ENCODE data around the gene KLRB1.
"Not testable (repeated sequence)": the region's sequence is repeated elsewhere in the genome, so short reads cannot be mapped to it uniquely, and the experiment has no call there.

Gene KLRB1

DNA sequence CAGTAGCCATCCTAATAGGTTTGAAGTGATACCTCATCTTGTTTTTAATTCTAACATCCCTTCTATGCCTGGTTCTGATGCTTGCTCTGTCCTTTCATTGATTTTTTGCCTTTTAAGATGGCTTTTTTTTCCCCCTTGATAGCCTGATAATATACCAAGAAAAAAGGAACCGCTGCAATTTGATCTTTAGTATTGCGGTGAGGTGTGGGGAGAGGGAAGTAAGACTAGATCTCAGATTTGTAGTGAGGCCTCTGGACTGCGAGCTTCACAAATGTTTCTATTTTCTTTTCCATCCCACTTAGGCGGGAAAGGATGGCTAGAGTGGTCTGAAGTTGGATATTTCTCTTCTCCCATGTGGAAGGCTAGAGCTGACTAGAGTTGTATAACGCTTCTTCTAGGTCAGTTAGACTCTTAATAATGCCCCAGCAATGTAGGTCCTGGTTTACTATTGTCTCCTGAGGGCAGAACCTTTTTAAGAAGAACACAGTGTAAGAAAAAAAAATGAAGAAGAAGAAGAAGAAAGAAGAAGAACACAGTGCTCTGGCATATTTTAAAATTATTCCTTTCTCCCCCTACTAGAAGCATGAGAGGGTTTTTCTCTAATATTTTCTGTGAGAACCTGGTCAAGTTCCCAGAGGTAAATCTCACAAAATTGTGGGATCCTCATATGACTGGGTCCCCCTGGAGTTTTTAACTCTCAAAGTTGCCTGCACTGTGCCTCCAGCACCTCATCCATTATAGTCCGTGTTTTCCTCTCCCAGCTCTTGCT, 11.9 kb upstream of the KLRB1 start:
- no peak for DNase-seq (ENCODE audit: low spot score)

DNA sequence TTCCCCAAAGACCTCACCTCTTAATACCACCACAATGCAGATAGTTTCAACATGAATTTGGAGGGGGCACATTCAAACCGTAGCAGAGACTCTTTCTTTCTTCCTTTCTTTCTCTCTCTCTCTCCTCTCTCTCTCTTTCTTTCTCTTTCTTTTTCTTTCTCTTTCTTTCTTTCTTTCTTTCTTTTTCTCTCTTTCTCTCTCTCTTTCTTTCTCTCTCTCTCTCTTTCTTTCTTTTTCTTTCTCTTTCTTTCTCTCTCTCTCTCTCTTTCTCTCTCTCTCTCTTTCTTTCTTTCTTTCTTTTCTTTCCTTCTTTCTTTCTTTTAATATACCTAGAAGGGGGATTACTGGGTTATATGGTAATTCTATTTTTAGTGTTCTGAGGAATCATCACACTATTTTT, 11.2 kb upstream of the KLRB1 start:
- not testable (repeated sequence) for DNase-seq (ENCODE audit: low spot score)

- DNase-seq (ENCODE audit: low spot score), result no peak
Observed at GRCh38 chr12:9617124-9617523, 9.4 kb upstream of the KLRB1 start.

- peak; percentile 69 for DNase-seq (ENCODE audit: low spot score)
Observed at GRCh38 chr12:9615420-9616136, 7.9 kb upstream of the KLRB1 start.

DNA sequence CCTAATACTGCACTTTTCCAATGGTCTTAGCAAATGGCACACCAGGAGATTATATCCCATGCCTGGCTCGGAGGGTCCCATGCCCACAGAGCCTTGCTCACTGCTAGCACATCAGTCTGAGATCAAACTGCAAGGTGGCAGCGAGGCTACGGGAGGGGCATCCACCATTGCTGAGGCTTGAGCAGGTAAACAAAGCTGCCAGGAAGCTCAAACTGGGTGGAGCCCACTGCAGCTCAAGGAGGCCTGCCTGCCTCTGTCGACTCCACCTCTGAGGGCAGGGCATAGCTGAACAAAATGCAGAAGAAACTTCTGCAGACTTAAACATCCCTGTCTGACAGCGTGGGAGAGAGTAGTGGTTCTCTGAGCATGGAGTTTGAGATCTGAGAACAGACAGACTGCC, 2.9 kb upstream of the KLRB1 start:
- DNase-seq (ENCODE audit: low spot score), result not testable (repeated sequence)

DNA sequence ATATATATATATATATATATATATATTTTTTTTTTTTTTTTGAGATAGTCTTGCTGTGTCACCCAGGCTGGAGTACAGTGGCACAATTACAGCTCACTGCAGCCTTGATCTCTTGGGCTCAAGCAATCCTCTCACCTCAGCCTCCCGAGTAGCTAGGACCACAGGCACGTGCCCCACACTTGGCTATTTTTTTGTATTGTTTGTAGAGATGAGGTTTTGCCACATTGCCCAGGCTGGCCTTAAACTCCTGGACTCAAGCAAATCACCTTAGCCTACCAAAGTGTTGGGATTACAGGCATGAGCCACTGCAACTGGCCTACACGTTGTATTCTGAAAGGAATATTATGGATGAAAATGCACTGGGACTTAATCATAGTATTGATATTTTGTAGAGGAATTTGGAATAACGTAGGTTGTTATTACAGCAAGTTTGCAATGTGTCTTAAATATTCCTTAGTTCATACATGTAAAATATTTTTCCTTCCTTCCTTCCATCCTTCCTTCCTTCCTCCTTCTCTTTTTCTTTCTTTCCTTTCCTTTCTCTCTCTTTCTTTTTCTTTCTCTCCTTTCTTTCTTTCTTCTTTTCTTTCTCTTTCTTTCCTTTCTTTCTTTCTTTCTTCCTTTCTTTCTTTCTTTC, 862 bp downstream of the KLRB1 start:
- no peak for DNase-seq (ENCODE audit: low spot score)

DNA sequence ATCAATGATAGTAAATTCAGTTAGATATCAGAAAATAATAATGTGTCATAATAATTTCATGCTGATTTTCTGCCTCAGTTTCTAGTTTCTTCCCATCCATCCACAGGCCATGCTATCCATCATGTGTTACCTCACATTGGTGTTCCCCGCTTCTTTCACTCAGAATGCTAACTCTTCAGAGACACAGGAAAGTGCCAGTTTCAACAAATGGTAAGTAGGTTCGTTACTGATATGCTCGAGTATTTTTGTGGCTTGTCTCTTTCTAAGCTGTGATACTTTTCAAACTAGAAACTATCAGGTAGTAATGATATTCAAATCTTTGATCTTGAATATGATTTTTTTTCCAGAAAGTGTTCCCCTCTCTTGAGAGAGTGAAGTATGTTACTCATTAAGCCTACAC, 1.5 kb downstream of the KLRB1 start:
- DNase-seq (ENCODE audit: low spot score), result peak; percentile 11

- DNase-seq (ENCODE audit: low spot score), result no peak
Observed at GRCh38 chr12:9605483-9605882, 2.2 kb downstream of the KLRB1 start.

DNA sequence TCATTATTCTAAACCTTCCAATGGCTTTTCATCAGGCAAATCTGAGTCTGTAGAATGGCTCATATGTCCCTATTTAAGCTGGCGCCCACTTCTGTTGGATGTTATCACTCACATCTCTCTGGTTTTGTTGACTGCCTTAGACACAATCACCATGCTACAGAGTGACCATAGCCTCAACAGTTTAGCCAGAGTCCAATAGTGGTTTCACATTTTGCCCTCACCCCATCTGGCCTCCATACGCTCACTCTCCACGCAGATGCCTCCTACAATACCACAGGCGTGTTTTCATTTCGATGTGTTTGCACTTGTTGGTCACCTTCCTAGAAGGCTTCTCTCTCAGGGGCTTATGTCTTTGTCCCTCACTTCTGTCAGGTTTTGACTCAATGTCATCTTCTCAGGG, 3.4 kb downstream of the KLRB1 start:
- DNase-seq (ENCODE audit: low spot score), result no peak

DNA sequence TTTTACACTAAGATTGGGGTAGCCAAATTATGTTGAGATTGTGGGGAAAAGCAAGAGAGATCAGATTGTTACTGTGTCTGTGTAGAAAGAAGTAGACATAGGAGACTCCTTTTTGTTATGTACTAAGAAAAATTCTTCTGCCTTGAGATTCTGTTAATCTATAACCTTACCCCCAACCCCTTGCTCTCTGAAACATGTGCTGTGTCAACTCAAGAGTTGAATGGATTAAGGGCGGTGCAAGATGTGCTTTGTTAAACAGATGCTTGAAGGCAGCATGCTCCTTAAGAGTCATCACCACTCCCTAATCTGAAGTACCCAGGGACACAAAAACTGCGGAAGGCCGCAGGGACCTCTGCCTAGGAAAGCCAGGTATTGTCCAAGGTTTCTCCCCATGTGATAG, 7.3 kb downstream of the KLRB1 start:
- DNase-seq (ENCODE audit: low spot score), result not testable (repeated sequence)

GRCh38 chr12:9598363-9598762, 9.4 kb downstream of the KLRB1 start:
- DNase-seq (ENCODE audit: low spot score), result no peak

- no peak for DNase-seq (ENCODE audit: low spot score)
Observed at GRCh38 chr12:9597365-9597764, 10.4 kb downstream of the KLRB1 start.

GRCh38 chr12:9590441-9590840, 17.3 kb downstream of the KLRB1 start:
- no peak for DNase-seq (ENCODE audit: low spot score)

DNA sequence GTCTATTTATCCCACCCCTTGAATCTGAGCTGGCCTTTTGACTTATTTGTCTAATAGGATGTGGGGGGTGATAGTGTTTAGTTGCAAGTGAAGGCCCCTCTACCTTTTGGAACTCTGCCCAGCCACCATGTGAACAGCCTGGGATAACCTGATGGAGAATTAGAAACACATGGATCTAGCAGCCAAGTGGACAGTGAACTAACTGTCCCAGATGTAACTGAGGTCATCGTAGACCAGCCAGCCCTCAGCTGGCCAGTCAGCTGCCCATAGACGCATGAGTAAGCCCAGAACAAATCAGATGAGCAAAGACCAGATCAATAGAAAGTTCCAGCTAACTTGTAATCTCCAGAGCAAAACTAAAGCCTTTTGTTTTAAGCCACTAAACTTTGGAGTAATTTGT, 19.0 kb downstream of the KLRB1 start:
- no peak for DNase-seq (ENCODE audit: low spot score)

DNA sequence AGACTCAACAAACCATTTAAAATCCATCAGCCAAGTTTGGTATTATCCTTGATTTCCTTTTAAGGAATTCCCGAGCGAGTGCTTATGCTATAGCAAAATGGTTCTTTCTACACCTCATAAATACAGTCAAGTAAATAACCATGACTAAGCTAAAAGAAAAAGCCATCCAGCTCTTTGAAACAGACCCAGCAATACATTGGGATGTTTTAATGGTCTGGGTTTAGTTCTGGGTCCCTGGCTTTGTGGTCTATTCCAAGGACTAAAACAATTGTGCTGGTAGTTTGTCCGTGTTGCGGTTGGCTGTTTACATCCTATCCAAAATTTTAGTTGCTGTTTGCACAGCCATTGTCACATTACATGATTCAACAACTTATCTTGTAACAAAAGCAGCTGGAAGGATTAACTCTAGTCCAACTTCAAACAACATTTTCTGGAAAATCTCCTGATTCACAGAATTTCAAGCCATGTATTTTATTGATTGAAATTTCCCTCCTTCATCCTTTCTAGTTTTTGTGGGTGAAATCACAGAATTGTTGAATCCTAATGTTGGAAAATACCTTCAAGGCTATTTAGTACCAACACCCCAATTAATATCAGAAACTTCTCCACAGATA, 19.6 kb downstream of the KLRB1 start:
- DNase-seq (ENCODE audit: low spot score), result no peak

DNA sequence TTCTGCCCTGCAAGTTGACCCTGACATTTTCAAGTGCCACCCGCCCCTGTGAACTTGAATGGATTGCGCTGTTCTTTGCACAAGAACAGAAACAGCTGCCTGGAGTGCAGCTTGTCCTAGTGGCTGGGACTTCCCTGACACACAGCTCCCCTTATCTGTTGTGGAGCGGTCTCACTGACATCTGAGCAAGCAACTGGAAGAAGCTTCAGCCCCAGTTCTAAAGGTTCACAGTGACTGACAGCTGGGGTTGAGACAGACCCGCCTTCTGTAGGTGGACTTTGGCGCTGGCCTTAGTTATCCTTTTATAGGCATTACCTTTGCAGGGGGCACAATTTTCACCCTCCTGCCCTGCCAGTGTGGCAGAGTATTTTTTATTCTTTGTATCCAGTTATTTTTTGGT, 30.0 kb downstream of the KLRB1 start:
- not testable (repeated sequence) for DNase-seq (ENCODE audit: low spot score)

DNA sequence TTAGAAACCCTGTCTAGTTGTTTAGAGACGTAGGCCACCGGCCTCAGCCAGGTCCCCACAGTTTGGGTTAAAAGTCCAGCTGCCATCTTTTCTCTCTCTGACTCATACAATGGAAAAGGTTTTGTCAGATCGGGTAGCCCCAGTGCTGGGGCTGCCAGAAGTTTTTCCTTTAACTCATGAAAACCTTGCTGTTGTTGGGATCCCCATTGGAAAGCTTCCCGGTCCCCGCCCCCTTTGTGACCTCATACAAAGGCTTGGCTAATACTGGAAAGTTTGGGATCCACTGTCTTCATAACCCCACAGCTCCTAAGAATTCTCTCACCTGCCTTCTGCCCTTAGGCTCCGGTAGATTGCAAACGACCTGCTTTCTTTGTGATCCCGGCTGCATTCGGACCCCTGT, 40.6 kb downstream of the KLRB1 start:
- not testable (repeated sequence) for DNase-seq (ENCODE audit: low spot score)

DNA sequence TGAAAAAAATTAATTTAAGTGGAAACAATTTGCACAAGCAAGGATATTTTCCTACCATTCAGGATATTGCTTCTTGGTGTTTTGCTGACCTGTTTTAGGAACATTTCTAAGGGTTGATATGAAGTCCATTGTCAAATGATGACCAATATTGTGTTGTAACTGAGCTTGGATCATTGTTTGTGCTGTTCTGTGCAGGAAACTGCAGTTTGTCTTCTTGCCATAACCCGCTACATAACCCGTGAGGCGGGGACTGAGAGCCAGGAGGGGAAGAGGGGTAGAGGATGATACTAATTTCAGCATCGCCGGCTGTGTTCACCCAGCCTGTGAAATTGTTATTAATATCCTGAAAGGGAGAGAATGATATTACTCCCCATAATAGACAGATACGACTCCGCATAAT, 41.6 kb downstream of the KLRB1 start:
- not testable (repeated sequence) for DNase-seq (ENCODE audit: low spot score)

DNA sequence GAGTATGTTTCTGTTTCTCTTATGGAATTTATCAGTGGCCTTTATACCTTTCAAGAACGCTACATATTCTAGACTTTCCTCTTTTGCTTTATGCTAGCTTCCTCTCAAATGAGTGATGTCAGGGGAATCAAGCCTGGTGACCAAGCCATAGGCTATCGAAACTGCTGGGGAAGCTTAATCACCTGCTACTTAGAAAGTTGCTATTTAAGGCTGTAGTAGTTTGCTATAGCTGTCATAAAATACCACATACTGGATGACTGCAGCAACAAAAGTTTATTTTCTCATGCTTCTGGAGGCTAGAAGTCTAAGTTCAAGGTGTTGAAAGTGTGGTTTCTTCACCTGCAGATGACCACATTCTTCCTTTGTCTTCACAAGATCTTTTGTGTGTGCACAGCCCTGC, 43.3 kb downstream of the KLRB1 start:
- DNase-seq (ENCODE audit: low spot score), result not testable (repeated sequence)

- DNase-seq (ENCODE audit: low spot score), result not testable (repeated sequence)
Observed at GRCh38 chr12:9562841-9563453, 44.8 kb downstream of the KLRB1 start.

DNA sequence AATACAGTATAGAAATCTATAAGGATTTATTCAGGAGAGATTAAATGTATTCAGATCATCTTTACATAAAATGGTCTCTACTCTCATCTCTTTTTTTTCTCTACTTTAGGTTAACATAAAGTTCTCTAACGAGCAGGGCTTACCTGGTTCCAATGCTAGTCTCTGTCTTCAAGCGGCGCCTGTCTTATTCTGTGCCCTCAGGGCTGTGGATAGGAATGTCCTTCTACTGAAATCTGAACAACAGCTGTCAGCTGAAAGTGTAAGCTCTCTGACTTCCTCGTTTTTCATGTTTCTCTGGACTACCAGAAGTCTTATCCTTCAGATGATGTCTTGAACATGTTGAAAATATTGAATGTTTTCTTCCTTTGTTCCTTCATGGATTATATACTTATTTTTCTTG, 62.2 kb downstream of the KLRB1 start:
- not testable (repeated sequence) for DNase-seq (ENCODE audit: low spot score)

Measured in CD4-positive, alpha-beta T cell treated with Interleukin-2 at 100 ng/mL for 4 hours (primary cell).